NCI-H460 (cell line): ENCODE data around the gene CNBP. TPM values are rescaled to one million over a fixed set of nuclear protein-coding genes. Genes with fewer than 3 reads are reported as not detected.
"Not testable (repeated sequence)": the region's sequence is repeated elsewhere in the genome, so short reads cannot be mapped to it uniquely, and the experiment has no call there.

Experiments used
- DNase-seq: peaks from one replicate; pipeline ENCODE4 v3.0.0-alpha.2; 2016; ENCODE audit warnings: low read depth; ENCODE audit errors: extremely low read depth
- total RNA-seq: library from RNA; depleted of rRNA; stranded (reverse); fragments of >200 nt; shearing (Covaris generic); gene quantifications from 2 replicates; pipeline ENCODE4 v1.2.3, GENCODE V29; 2014

The CNBP gene
- total RNA-seq, 1 experiment from 2014 or later, result 344 TPM

GRCh38 chr3:129136275-129136674 is 47.4 kb downstream of the CNBP start:
- not testable (repeated sequence) for DNase-seq

GRCh38 chr3:129132097-129132866 is 51.4 kb downstream of the CNBP start:
- DNase-seq, result no peak

- no peak for DNase-seq
These were observed 52.1 kb downstream of the CNBP start for GRCh38 chr3:129131465-129132088.

- no peak for DNase-seq
These were observed 53.3 kb downstream of the CNBP start for GRCh38 chr3:129130291-129130813.

- DNase-seq, result no peak
These were observed 55.1 kb downstream of the CNBP start for GRCh38 chr3:129128357-129129155.

- DNase-seq, result no peak
These were observed 56.9 kb downstream of the CNBP start for GRCh38 chr3:129126726-129127280.

- DNase-seq, result no peak
These were observed 60.2 kb downstream of the CNBP start for GRCh38 chr3:129123314-129124060.

GRCh38 chr3:129122412-129123011 is 61.2 kb downstream of the CNBP start:
- DNase-seq, result no peak

- DNase-seq, result peak; percentile 49
These were observed 61.8 kb downstream of the CNBP start, which contains the start of gene RAB43 for GRCh38 chr3:129121792-129122411. Gene RAB43, minus strand, starts transcription at chr3:129121804. Its CDS starts 315 bp downstream, at chr3:129121489.

GRCh38 chr3:129121016-129121791 is 62.5 kb downstream of the CNBP start:
- no peak for DNase-seq

- peak; percentile 47 for DNase-seq
These were observed 63.3 kb downstream of the CNBP start for GRCh38 chr3:129120254-129121004.

- DNase-seq, result no peak
These were observed 64.2 kb downstream of the CNBP start for GRCh38 chr3:129119365-129120100.

GRCh38 chr3:129118745-129119144 is 65.0 kb downstream of the CNBP start:
- DNase-seq, result no peak
